ENCODE results near the gene TMCC3. TPM values are rescaled to one million over a fixed set of nuclear protein-coding genes. Genes with fewer than 3 reads are reported as not detected.
A peak's percentile ranks its signal among the peaks of the same experiment; 100 is the strongest.

The TMCC3 gene
- total RNA-seq, 1 experiment from 2014 or later = 0.92 TPM

- TF ChIP-seq, protein P1, sequence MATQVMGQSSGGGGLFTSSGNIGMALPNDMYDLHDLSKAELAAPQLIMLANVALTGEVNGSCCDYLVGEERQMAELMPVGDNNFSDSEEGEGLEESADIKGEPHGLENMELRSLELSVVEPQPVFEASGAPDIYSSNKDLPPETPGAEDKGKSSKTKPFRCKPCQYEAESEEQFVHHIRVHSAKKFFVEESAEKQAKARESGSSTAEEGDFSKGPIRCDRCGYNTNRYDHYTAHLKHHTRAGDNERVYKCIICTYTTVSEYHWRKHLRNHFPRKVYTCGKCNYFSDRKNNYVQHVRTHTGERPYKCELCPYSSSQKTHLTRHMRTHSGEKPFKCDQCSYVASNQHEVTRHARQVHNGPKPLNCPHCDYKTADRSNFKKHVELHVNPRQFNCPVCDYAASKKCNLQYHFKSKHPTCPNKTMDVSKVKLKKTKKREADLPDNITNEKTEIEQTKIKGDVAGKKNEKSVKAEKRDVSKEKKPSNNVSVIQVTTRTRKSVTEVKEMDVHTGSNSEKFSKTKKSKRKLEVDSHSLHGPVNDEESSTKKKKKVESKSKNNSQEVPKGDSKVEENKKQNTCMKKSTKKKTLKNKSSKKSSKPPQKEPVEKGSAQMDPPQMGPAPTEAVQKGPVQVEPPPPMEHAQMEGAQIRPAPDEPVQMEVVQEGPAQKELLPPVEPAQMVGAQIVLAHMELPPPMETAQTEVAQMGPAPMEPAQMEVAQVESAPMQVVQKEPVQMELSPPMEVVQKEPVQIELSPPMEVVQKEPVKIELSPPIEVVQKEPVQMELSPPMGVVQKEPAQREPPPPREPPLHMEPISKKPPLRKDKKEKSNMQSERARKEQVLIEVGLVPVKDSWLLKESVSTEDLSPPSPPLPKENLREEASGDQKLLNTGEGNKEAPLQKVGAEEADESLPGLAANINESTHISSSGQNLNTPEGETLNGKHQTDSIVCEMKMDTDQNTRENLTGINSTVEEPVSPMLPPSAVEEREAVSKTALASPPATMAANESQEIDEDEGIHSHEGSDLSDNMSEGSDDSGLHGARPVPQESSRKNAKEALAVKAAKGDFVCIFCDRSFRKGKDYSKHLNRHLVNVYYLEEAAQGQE (IDR thresholded peaks at IDR 0.05; ENCODE audit: insufficient read depth in 1 of 2, low read depth in 2 of 2, low read length in 1 of 2) = no peak
- TF ChIP-seq CTCF (IDR thresholded peaks at IDR 0.05) (no peak), POLR2AphosphoS5 (IDR thresholded peaks at IDR 0.05; ENCODE audit: low read depth, low read length) (no peak), TCF7L2 (IDR thresholded peaks at IDR 0.05; ENCODE audit: low read depth, low read length) (no peak), SIN3A (IDR thresholded peaks at IDR 0.05; ENCODE audit: borderline replicate concordance, insufficient read depth, low read depth, low read length) (no peak)
- ATAC-seq (no peak), DNase-seq (ENCODE audit: low read depth, low spot score) (no peak)
- Histone ChIP-seq H3K9me3 (ENCODE audit: control insufficient read depth, insufficient read depth, low read depth, low read length) (no peaks in the 10 kb centered on the region), H3K4me3 (ENCODE audit: low read depth in 2 of 2, low read length in 2 of 2) (no peak overlapping the region), H3K27ac (ENCODE audit: low read length) (no peak overlapping the region), H3K36me3 (ENCODE audit: control insufficient read depth, insufficient read depth, low read length) (no peaks in the 10 kb centered on the region), H3K27me3 (ENCODE audit: control insufficient read depth, insufficient read depth, low read length) (peaks cover 3% of the 10 kb centered on the region; the same call in 1 of the 2 replicates), H3K4me1 (ENCODE audit: control insufficient read depth, insufficient read depth, low read length) (peaks cover 2% of the 10 kb centered on the region)
- intact Hi-C loops (cut with micrococcal nuclease; ENCODE audit: unreplicated experiment) = no loop called here
- in situ Hi-C loops (cut with HindIII; ENCODE audit: low pct_unique_long_range_greater_than_20kb, low sequenced_read_pairs) = no loop called here
- POLR2A ChIA-PET = no interaction called here
- CTCF ChIA-PET = interaction anchor here (0.7 kb wide), 1 partner anchor 1348 kb away, joined by 3 read pairs; no protein-coding TSS in a partner anchor
- BruUV-seq (replicated peaks) = no TSS peak
Measured at GRCh38 chr12:94617101-94617500, 33.3 kb downstream of the TMCC3 start.

- in situ Hi-C loops (cut with HindIII; ENCODE audit: low pct_unique_long_range_greater_than_20kb, low sequenced_read_pairs) = no loop called here
- peaks cover 2% of the 10 kb centered on the region for H3K4me1 ChIP-seq (ENCODE audit: control insufficient read depth, insufficient read depth, low read length)
- no peak for DNase-seq (ENCODE audit: low read depth, low spot score)
- TF ChIP-seq CTCF (IDR thresholded peaks at IDR 0.05) (no peak), TCF7L2 (IDR thresholded peaks at IDR 0.05; ENCODE audit: low read depth, low read length) (no peak), POLR2AphosphoS5 (IDR thresholded peaks at IDR 0.05; ENCODE audit: low read depth, low read length) (no peak), SIN3A (IDR thresholded peaks at IDR 0.05; ENCODE audit: borderline replicate concordance, insufficient read depth, low read depth, low read length) (no peak)
- TF ChIP-seq, protein P1 (IDR thresholded peaks at IDR 0.05; ENCODE audit: insufficient read depth in 1 of 2, low read depth in 2 of 2, low read length in 1 of 2) = no peak
- H3K27ac ChIP-seq (ENCODE audit: low read length) = no peak overlapping the region
- no peaks in the 10 kb centered on the region for H3K36me3 ChIP-seq (ENCODE audit: control insufficient read depth, insufficient read depth, low read length)
- 0 out of 2 replicates have a peak, but pooled peaks have one; percentile 30 for ATAC-seq
- peak overlapping the region in 1 of 2 experiments; percentile 31; a peak in 2 of 4 replicates for H3K4me3 ChIP-seq (ENCODE audit: low read depth in 2 of 2, low read length in 2 of 2)
- POLR2A ChIA-PET = no interaction called here
- H3K27me3 ChIP-seq (ENCODE audit: control insufficient read depth, insufficient read depth, low read length) = peaks cover 3% of the 10 kb centered on the region; the same call in 1 of the 2 replicates
- intact Hi-C loops (cut with micrococcal nuclease; ENCODE audit: unreplicated experiment) = no loop called here
- CTCF ChIA-PET = no interaction called here
- no peaks in the 10 kb centered on the region for H3K9me3 ChIP-seq (ENCODE audit: control insufficient read depth, insufficient read depth, low read depth, low read length)
- no TSS peak for BruUV-seq (replicated peaks)
Measured at GRCh38 chr12:94616203-94616729, 34.1 kb downstream of the TMCC3 start.

Data from Panc1 (cell line).